HG03439 (cell line): Measurements from ENCODE around the gene CIPC.

Source experiments
- ATAC-seq: cut with Tn5 transposase; IDR thresholded peaks from one replicate; pipeline ENCODE4 v1.9.1; 2021; ENCODE audit warnings: mild to moderate bottlenecking, moderate library complexity; ENCODE audit not compliant: unreplicated experiment

CIPC gene

GRCh38 chr14:77124345-77125280 is 26.6 kb downstream of the CIPC start:
- no peak for ATAC-seq

DNA sequence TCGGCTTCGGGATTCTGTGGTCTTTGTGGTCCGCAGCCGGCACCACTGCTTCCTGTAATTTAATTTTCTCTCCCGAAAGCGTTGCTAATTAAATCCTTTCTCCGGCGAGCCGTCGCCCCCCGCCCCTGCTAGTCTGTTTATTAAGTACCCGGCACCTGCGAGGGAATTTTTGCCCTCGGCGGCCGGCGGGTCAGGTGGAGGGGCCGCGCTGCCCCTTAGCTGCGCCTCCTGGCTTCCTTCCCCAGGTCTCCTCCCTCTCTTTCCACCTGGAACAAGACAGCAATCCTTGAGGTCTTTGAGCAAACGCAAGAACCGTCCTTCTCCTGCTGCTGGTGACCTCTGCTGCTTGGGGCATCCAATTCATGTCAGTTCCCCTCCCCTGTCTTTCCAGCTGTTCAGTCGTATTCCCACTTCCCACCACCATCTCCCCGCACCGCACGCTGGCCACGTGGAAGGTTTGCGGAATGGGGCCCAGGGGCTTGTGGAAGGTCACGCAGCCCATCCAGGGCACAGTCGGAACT is 27.3 kb downstream of the CIPC start:
- ATAC-seq, result no peak

DNA sequence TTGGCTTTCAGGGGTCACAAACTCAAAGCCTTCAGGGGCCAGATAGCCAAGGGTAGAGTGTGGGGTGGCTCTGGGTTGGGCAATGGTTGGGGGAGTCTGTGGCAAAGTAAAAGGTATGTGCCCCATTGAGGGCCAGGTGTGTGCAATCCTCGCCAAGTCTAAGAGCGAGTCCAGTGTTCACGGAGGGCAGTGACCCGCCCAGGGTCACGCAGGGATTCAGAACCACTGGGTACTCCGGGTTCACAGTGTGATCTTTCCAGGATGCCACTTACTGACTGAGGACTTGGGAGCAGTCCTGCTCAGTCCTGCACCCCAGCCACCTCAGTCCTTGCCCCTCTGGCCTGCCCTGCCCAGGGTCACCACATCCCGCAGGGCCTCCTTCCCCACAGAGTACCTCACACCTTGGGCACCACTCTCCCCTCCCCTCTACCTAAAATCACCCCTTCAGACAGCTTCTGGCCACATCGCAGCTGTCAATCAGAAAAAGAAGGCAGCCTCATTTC is 27.8 kb downstream of the CIPC start:
- no peak for ATAC-seq

DNA sequence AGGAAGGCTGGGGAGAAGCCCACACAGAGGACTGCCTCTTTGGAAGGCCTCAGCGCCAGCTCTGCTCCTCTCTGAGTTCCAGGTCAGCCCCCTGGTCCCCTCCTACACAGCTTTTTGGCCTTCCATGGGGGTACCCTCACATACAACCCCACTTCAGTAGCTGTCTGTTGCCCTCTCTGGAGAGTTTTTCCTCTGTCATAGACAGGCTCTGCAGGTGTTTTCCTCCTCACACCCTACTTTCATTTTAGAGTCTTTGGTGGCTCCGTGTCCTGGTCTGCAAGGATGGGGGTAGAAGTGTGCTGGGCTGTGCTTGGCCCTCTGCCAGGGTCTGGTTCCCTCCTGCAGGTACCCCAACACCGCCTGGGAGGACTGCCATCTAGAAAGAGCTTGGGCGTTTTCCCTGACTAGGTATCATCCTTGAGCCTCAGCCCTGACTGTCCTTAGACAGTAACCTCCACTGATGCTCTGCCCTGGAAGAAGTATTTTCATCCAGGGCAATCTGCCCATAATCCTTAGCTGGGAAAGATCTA is 28.5 kb downstream of the CIPC start:
- no peak for ATAC-seq

DNA sequence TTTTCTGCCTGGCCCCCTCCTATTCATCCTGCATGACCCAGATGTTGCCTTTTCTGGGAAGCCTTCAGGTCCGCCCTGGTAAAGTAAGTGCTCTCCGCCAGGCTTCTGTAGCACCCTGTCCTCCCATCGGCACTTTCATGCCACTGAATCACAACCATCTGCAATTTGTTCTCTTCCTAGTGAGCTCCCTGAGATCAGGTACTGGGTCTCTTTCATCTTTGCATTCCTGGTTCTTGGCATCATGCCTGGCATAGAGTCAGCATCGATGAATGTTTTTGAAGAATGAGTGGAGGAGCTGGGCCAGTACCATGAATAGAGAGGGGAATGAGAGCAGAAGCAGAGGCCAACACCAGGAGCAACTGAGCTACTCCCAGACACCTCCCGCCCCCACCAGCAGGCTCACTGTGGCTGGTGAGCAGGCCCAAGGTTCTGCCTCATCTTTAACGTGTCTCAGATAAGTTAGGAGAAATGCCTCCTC is 30.4 kb downstream of the CIPC start:
- ATAC-seq, result no peak

GRCh38 chr14:77130386-77130785 is 32.3 kb downstream of the CIPC start:
- ATAC-seq, result no peak

DNA sequence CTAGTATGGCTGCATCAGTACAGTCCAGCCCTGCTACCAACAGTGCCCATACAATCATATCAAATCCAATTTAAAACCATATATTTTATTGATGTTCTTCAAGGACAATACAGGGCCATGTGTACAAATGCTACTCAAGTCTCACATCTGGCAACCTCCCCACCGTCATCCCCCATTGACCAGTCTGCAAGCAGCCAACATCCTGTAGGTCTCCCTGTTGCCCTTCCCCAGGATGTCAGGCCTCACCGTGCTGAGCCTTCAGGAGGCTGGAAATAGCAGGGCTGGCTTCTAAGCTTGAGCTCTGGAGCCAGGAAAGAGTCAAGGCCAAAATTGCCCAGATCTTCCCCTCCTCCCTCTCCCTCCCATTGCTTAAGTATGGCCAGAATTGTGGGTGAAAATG is 33.1 kb downstream of the CIPC start:
- no peak for ATAC-seq

DNA sequence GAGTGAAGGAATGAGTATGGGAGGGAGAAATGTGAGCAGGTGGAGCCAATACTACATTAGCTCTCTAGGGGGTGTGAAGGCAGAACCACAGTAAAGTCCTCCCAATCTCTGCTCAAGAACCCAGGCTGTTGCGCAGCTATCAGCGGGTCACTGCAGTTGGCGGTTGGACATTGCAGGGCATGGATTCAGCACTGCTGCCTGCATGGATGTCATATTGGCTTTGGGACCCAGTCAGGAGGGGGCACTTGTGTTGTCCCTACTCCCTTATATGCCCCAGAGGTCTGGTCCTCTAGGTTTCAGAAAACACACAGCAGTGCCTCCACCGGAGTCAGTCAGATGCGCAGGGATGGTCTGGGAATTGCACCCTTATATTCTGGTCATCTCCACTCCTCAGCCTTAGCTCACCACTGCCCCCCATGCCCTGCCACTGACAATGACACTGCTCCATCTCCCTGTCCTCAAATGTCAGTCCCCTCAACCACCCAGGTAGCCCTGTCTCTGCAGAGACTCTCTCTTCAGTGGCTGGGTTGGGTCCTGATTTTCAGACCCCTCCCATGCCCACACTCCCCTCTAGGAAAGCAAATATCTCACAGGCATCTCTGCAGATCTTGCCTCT is 33.9 kb downstream of the CIPC start:
- ATAC-seq, result no peak

- no peak for ATAC-seq
These were observed 35.8 kb downstream of the CIPC start for GRCh38 chr14:77133720-77134338.

DNA sequence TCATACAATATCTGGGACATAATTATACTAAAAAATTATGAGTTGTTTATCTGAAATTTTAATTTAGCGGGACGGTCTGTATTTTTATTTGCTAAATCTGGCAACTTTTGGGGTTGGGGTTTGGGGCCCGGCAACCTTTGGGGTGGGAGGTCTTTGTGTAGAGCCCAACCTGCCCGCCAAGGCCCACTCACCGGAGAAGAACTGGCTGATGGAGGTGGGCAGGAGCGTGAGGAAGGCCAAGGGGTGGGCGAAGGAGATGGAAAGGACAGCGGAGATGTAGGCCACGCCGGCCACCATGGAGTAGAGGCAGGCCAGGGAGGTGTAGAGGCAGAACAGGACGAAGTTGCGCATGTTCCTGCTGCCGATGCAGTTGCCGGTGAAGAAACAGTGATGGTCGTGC is 41.0 kb downstream of the CIPC start:
- no peak for ATAC-seq

DNA sequence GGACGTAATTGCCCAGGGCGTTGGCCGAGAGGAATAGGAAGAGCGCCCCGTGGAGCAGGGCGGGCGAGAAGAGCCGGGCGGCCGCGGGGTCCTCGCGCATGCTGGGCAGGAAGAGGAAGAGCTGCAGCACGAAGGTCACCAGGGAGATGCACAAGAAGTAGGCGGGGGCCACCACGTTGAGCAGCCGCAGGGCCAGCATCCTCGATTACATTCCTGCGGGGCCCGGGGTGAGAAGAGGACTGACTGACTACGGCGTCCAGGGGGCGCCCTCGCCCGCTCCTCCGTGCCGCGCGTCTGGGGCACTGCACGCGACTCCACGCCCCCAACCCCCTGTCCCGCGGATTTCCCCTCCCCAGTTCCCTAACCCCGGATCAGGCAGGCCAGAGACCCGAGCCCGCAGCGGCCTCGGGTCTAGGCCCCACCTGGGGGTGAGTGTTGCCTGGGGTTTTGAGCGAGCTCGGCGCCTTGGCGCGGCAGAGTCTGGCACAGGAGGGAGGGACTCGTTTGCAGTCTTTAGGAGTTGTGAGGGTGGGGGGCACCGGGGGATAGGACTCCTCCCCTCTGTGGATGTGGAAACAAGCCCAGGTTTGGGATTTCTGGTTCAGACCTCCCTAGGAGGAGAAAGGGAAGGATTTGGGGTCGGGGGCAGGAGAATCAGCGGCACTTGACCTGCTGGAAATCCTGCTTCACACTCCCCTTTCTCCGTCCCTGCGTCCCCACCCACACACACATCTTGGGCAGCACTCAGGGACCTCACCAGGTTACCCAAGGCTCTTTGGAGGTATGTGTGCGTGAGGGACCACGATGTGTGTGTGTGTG is 41.7 kb downstream of the CIPC start:
- no peak for ATAC-seq

DNA sequence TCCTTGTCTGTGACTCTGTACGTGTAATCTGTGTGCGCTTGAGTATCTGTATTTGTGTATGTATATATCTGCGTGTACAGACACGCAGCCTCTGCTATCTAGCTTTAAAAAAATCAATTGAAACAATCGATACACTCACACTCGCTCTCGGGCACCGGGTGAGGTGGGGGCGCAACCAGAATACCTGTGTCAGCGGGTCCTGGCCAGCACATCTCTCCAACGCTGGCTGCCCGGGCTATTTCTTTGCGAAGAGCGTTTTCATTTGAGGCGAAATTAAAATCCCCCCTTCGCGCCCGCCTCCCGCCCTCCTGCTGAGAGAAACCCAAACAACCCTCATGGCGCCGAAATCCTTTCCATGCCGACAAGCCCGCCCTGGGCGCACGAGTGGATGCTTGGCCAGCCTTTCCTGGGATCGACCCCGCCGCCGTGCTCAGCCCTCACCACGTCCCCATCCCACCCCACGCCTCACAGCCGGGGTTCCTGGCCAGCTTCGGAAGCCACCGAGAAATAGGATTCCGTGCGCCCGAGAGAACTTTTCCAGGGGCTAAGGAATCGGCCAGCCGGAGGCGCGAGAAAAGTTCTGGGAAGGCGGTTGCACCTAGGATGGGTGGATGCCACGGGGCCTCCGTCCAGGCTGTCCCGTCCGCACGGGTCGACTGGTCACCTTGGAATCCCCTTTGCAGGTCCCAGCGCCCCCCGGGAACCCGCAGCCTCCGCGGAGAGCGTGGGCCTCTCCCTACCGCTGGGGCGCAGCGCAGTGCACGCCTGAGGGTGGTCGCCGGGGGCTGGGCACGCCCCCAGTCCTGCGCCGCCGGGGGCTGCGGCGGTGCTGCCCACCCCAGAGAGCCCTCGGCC is 42.5 kb downstream of the CIPC start:
- ATAC-seq, result no peak

DNA sequence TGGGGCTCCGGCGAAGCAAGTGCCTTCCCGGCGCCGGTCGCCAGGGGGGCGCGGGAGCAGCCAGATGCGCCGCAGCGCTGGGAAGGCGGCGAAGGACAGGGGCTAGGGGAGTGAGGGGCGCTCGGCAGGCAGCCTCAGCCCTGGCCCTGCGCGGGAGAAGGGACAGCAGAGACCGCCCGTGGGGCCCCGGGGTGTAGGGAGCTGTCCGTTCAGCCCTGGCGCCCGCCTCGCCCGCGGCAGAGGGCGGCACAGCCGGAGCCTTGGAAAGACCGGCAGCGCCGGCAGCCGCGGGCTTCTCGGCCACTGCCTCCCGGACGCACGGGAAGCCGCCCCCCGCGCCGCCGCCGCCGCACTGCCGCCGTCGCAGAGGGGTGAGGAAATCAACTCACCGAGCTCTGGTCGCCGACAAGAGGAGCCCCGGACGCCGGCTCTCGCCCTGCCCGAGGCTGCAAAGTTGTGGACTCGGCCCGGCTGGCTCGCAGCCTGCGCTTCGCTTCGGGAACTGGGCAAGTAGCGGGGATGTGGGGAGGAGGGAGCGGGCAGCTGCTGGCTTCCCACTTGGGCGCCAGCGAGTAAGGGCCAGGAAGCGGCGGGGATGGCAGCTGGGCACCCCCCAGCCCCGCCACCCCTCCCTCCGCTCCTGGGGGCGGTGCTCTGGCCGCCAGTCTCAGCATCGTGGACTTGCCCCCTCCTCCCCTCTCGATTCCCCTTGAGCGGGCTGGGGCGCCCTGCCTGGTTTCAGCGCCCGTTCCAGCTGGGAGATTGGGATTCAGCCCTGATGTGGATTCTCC is 43.4 kb downstream of the CIPC start, which contains the start of gene ZDHHC22:
Gene ZDHHC22 (minus strand): TSS at position 578 of the 791 bp plus-strand sequence. CDS start 2,053 bp downstream, outside the sequence.
- no peak for ATAC-seq

DNA sequence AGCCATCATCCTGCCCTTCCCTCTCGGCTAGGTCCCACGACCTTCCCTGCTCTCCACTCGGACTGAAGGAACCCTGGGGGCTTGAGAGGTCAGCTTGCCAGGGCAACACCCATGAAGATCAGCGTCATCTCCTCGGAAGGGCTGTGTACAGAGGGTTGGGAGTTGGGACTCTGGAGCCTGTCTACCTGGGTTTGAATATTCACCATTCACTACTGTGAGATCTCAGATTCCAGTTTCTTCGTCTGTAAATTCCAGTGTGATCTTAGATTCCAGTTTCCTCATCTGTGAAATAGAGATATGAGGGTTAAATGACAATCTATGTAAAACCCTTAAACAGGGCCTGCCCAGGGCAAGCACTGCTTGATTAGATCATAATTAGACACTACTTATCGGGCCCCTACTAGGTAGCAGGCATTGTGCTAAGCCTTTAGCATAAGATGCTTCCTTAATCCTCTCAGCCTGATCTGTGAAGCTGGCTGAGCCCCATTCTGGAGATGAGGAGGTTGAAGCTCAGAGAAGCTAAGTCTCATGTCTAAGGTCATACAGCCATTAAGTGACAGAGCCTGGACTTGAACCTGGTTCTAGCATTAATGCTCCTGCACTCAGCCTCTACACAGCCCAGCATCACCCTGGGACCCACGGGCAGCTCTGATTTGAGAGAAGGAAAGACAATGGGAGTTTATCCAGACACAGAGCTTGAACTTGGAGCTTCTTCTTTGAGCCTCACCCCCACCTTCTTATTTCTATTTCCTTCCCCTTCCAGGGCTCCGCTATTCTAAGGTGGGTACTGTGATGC is 44.1 kb downstream of the CIPC start:
- no peak for ATAC-seq

DNA sequence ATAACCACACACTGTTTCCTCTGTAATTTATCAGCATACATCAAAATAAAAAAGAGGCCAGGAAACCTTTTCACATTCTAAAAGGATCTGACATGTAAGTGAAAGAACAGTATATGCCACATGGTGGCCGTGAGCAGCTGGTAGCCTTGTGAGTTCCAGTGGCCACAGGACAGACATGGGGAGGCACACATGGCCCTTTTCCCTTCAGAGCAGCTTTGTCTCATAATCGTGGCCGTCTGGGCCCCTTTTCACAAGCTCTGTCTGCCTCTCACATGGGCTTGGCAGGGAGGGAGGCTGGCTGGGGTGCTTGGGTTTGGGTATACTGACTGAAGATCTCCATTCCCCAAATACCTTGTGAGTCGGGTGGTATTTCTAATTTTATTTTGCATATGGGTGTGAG is 45.0 kb downstream of the CIPC start:
- ATAC-seq, result no peak

DNA sequence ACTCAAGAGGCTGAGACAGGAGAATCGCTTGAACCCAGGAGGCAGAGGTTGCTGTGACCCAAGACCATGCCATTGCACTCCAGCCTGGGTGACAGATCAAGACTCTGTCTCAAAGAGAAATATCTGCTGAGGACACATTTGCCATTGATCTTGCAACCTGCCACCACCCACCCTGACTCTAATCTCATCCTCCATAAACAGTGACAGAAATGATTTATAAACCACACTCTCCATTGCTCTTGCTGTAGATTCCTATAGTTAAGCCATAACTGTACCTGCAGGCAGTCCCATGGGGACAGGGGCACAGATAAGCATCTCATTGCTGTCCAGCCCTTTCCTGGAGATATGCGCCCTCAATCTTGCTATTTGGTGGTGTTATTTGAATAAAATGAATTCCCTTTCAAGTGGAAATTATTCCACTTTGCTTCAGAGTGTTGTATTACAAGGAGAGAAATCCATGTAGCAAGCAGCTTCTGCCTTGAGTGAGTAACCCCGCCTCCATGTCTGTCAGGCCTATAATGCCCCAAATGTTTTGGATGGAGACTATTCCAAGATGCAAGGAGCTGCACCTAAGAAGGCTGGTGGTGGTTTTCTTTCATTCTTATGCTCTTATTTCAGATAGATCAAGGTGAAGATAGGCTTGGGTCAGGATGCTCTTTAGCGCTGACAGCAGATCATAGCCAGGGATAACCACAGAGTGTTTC is 46.5 kb downstream of the CIPC start:
- ATAC-seq, result no peak
